HG03025 (cell line): ENCODE measurements around the gene KSR2.
"Not testable (repeated sequence)": the region's sequence is repeated elsewhere in the genome, so short reads cannot be mapped to it uniquely, and the experiment has no call there.

Experiments used
- ATAC-seq: cut with Tn5 transposase; IDR thresholded peaks from one replicate; pipeline ENCODE4 v1.9.1; 2021; ENCODE audit warnings: mild to moderate bottlenecking, moderate library complexity; ENCODE audit not compliant: unreplicated experiment, low FRiP score

KSR2 gene

GRCh38 chr12:117968826-117969659 is at the start of gene KSR2:
Gene KSR2 (minus strand): TSS chr12:117968990. CDS start chr12:117968255, 735 bp downstream.
- peak; percentile 57 for ATAC-seq

GRCh38 chr12:118017926-118018325 is 49.1 kb upstream of the KSR2 start:
- ATAC-seq, result no peak

- ATAC-seq, result peak; percentile 90
Observed at GRCh38 chr12:118016424-118017264, 47.9 kb upstream of the KSR2 start, which contains the start of gene RFC5. Gene RFC5 (plus strand): TSS chr12:118016703. CDS start chr12:118016828, 125 bp downstream.

DNA sequence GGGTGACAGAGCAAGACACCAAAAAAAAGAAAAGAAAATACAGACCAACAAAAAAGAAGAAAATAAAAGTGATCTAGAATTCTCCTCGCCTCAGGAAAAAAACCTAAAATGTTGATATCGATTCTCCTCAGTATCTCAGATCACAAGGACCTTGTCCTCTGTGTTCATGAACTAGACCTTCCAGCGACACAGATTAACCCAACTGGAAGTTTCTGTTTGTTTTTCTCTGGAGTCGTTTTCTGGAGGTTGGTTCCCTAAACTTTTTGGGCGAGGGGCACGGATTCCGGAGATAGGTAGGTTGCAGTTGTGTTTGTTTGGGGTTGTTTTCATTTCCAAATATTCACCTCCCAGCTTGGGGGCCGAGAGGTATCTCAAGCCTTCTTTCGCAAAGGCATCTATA is 47.2 kb upstream of the KSR2 start:
- ATAC-seq, result peak; percentile 3

DNA sequence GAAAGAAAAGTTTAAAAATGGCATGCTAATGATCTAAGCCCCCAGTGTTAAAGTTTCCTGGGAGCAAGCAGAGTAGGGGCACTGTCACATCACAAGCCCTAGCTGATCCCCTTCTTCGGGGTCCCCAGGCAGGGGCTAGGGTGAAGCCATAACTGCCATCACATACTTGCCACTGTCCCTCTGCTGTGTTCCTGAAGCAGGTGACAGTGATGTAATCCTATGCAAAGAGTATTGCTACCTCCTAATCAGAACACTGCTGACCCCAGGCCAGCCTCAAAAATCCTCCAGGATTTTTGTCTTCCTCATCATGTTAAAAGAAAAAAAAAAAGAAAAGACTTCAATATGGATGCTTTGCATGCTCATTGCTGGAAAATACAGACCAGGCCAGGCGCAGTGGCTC is 46.5 kb upstream of the KSR2 start:
- no peak for ATAC-seq

DNA sequence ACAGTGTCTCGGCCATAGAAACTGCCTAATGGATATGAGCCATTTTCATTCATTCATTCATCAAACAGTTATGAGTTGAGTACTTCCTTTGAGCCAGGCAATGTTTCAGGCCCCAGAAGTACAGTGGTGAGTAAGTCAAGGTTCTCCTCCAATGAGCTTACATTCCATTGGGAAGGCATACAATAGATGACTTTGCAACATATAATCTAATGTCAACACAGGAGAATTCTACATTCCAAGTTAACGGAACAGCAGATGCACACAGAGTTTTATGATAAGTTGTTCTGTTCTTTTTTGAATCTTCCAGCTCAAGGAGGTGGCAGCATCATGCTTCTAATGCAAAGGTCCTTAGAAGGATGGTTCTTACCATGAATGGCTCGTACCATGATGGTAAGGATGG is 44.5 kb upstream of the KSR2 start:
- ATAC-seq, result no peak

GRCh38 chr12:118011961-118012360 is 43.2 kb upstream of the KSR2 start:
- ATAC-seq, result no peak

DNA sequence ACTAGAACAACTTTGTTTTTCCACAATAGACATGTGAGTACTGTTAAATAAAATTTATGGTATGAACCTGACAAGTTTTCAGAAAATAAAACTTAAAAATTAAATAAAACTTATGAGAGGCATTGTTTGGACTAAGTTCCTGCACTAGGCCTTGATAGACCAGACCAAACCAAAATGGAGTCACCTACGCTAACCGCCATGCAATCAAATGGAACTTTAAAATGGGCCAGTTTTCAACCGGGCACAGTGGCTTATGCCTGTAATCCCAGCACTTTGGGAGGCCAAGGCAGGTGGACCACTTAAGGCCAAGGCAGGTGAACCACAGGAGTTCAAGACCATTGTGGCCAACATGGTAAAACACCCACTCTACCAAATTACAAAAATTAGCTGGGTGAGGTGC is 42.6 kb upstream of the KSR2 start:
- no peak for ATAC-seq

DNA sequence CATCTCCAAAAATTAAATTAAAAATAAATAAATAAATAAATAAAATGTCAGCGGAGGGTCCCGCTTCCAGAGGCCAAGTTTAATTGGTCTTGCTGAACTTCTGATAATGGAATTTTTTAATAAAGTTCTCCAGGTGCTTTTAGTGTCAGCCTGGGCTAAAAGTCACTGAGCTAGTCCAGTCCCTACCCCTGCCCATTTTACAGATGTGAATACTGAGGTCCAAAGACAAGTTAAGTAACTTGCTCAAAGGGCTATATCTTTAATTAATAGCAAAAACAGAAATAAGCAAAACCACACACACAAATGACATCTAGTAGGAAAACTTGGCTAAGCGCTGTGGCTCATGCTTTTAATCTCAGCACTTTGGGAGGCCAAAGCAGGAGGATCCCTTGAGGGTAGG is 42.1 kb upstream of the KSR2 start:
- no peak for ATAC-seq

DNA sequence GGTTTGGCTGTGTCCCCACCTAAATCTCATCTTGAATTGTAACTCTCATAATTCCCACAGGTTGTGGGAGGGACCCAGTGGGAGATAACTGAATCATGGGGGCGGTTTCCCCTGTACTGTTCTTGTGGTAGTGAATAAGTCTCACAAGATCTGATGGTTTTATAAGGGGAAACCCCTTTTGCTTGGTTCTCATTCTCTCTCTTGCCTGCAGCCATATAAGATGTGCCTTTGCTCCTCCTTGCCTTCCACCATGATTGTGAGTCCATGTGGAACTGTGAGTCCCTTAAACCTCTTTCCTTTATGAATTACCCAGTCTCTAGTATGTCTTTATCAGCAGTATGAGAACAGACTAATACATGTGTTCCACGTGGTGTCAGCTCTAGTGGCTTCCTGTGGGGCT is 31.0 kb upstream of the KSR2 start:
- ATAC-seq, result not testable (repeated sequence)

- ATAC-seq, result no peak
Observed at GRCh38 chr12:117998719-117999118, 29.9 kb upstream of the KSR2 start.

DNA sequence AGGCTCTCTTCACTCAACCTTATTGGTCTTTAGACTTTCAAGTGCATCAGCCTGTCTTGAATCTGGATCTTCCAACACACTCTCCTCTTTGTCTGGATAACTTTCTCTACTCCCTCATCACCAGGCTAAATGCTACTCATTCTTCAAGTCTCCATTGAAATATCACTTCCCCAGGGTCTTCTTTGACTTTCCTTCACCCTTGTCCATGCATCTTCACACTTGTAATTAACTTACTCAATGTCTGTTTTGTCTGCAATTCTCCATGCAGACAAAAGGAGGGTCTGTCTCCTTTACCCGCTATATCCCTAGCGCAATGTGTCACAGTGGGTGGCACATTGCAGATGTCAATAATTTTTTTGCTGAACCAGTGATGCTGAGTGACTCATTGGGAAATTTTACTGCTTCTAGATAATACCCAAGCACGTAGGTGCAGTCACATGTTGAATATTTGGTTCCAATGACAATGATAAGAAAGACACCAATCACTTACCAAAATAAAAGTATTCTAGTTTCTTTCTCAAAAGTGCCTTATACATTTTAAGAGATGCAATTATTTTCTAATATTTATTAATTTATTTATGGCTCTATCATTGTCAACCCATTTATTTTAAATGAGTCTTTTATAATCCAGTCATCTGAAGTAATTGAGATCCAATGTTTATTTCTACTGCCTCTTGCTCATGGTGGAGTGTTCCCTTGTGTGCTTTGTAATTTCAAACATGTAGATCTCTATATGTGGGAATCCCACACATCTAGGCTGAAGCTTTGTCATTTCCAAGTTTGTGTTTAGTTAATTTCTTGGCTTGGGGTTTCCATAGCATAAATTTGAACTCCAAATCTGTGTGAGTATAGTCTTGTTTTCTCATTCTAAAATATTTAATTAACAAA is 26.0 kb upstream of the KSR2 start:
- no peak for ATAC-seq

DNA sequence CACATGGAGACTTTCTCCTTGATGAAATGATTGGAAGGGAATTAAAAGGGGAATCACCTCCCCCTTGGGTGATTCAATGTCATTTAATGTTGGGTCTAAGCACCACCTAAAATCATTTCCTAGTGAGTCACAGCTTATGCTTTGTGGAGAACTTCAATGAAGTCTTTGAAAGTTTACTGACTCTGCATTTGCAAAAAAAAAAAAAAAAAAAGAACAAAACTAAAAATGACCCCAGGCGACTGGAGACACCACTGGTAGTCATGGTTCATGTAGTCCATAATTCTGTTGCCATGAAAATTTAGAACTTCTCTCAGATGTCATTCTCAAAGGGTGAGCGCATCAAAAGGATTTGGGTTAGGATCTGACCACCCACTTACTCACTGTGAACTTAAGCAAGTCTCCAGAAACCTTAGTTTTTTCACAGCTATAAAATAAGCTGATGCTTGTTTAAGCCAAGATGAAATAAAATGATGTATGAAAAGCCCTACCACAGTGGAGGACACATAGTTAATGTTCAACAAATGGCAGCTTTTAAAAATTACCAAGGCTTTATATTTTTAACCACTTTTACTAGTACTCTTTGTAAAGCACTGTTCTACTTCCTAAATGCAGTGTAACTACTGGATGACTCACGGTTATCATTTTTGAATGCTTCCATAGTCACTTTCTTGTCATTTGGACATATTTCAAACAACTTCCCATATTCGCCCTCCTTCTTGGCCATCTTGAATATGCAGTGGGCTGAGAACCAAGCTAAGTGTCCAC is 18.1 kb upstream of the KSR2 start:
- no peak for ATAC-seq

- no peak for ATAC-seq
Observed at GRCh38 chr12:117985182-117985581, 16.4 kb upstream of the KSR2 start.

DNA sequence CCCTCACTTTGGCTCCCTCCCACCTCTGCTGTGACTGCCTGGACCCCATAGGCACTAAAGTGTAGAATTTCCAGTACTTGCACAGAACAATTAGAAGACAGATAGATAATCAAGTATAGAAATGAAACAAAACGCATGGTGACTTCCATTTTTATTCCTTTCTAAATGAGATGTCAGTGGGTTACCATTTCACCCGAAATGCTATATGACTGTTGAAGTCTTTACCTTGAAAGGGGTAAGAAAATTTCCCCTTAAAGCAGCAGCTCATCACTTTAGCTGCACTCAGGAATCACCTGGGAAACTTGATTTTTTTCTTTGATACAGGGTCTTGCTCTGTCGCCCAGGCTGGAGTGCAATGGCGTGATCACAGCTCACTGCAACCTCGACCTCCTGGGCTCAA is 12.5 kb upstream of the KSR2 start:
- ATAC-seq, result no peak

GRCh38 chr12:117980616-117981015 is 11.8 kb upstream of the KSR2 start:
- no peak for ATAC-seq

DNA sequence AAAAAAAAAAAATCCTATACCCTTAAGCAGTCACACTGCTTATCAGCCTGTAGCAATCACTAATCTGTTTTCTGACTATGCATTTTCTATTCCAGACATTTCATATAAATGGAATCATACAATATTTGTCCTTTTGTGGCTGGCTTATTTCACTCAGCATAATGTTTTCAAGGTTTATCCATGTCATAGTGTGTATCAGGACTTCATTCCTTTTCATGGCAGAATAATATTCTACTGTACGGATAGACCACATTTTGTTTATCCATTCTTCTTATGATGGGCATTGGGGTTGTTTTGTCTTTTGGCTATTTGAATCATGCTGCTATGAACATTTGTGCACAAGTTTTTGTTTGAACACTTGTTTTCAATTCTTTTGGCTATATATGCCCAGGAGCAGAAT is 8.6 kb upstream of the KSR2 start:
- no peak for ATAC-seq

- ATAC-seq, result no peak
Observed at GRCh38 chr12:117975006-117975405, 6.2 kb upstream of the KSR2 start.

GRCh38 chr12:117972301-117972700 is 3.5 kb upstream of the KSR2 start:
- no peak for ATAC-seq

DNA sequence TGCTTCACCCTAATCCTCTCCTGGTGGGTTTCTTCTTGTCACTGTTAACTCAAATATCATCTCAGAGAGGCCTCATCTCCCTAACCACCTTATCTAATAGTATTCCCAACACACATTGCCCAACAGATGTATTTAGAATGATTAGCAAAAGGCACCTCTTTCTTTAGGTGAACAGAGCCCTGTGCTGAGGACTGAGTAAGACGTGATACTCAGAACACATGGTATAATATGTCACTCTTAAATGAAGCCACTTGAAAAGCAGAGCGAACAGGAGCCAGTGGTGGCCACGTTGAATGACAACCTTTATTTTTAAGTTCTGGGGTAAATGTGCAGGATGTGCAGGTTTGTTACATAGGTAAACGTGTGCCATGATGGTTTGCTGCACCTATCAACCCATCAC is 1.5 kb upstream of the KSR2 start:
- no peak for ATAC-seq
